Left forelimb (tissue), 1 donor: ENCODE measurements around the gene CSNK1G2.

Experiments used
- DNase-seq: peaks from one replicate; pipeline ENCODE4 v3.0.0-alpha.2; 2018; ENCODE audit warnings: low spot score

CSNK1G2 gene

DNA sequence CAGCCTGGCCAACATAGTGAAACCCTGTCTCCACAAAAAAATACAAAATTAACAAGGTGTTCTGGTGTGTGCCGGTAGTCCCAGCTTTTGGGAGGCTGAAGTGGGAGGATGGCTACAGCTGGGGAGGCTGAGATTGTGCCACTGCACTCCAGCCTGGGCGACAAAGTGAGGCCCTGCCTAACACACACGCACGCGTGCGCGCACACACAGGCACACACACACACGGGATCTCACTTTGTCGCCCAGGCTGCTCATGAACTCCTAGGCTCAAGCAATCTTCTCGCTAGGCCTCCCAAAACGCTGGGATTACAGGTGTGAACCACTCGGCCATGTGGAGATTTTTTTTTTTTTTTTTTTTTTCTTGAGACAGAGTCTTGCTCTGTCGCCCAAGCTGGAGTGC is 77.8 kb downstream of the CSNK1G2 start:
- DNase-seq = no peak

DNA sequence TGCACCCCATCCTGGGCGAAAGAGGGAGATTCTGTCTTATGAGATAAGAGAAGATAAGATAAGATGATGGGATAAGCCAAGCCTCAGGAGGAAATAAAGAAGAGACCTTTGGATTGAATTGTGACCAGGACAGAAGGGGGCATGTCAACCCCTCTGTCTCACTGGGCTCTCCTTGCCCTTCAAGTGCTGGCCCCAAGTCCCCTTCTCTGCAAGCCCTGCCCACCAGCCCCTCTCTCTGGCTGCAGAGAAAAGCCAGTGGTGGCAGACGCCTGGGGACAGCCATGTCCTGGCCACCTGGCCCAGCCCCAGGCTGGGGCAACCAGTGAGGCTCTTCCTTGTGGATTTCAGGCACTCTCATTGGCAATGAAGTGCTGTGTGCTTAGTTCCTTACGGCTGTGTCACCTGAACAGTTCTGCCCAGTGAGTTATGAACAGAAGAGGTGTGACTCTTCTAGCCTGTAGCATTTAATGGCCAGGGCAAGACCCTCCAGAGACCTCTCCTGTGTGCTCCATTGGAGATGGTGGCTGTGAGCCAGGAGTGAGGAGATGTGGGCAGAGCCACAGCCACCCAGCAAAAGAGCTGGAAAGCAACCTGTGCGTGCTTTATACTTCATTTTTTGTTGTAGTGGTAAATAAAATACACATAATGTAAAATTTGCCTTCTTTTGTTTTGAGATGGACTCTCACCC is 80.6 kb downstream of the CSNK1G2 start:
- no peak for DNase-seq

GRCh38 chr19:2022289-2022688 is 81.3 kb downstream of the CSNK1G2 start:
- no peak for DNase-seq

- DNase-seq = no peak
These were observed 85.8 kb downstream of the CSNK1G2 start for GRCh38 chr19:2026770-2027169.

DNA sequence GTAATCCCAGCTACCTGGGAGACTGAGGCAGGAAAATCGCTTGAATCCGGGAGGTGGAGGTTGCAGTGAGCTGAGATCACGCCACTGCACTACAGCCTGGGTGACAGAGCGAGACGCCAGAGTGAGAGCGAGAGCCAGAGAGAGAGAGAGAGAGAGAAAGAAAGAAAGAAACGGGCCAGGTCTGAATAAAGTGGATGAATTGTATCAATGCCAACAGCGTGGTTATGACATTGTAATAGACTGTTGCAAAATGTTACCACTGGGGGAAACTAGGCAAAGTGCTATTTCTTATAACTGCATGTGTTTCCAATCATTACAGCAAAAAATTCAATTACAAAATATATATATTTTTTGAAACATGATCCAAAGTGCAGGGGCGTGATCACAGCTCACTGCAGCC is 86.4 kb downstream of the CSNK1G2 start:
- DNase-seq = no peak
